Hepatocyte (in vitro differentiated cells): ENCODE results near the gene FOXE1.

Source experiments
- EZH2 ChIP-seq: fragments of 200-600 bp; sonication (generic); IDR thresholded peaks from 2 replicates; pipeline ENCODE4 v1.6.1; 2016; ENCODE audit warnings: antibody characterized with exemption, mild to moderate bottlenecking, borderline replicate concordance
- EZH2phosphoT487 ChIP-seq: fragments of 200-600 bp; sonication (generic); IDR thresholded peaks from one replicate; pipeline ENCODE4 v1.6.1; 2018; ENCODE audit warnings: antibody characterized with exemption, mild to moderate bottlenecking, low read depth, moderate library complexity; ENCODE audit not compliant: unreplicated experiment, severe bottlenecking
- TF ChIP-seq, protein P1 (sequence below): fragments of 200-600 bp; sonication (generic); IDR thresholded peaks from 2 replicates; pipeline ENCODE4 v1.5.1; 2016; ENCODE audit warnings: antibody characterized with exemption, mild to moderate bottlenecking; ENCODE audit not compliant: poor library complexity

GRCh38 chr9:97904725-97905124, 51.7 kb downstream of the FOXE1 start:
- TF ChIP-seq, protein P1, sequence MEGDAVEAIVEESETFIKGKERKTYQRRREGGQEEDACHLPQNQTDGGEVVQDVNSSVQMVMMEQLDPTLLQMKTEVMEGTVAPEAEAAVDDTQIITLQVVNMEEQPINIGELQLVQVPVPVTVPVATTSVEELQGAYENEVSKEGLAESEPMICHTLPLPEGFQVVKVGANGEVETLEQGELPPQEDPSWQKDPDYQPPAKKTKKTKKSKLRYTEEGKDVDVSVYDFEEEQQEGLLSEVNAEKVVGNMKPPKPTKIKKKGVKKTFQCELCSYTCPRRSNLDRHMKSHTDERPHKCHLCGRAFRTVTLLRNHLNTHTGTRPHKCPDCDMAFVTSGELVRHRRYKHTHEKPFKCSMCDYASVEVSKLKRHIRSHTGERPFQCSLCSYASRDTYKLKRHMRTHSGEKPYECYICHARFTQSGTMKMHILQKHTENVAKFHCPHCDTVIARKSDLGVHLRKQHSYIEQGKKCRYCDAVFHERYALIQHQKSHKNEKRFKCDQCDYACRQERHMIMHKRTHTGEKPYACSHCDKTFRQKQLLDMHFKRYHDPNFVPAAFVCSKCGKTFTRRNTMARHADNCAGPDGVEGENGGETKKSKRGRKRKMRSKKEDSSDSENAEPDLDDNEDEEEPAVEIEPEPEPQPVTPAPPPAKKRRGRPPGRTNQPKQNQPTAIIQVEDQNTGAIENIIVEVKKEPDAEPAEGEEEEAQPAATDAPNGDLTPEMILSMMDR, result no peak
- TF ChIP-seq EZH2, result no peak
- no peak for TF ChIP-seq EZH2phosphoT487
